ENCODE results near the gene ELAC2.

DNA sequence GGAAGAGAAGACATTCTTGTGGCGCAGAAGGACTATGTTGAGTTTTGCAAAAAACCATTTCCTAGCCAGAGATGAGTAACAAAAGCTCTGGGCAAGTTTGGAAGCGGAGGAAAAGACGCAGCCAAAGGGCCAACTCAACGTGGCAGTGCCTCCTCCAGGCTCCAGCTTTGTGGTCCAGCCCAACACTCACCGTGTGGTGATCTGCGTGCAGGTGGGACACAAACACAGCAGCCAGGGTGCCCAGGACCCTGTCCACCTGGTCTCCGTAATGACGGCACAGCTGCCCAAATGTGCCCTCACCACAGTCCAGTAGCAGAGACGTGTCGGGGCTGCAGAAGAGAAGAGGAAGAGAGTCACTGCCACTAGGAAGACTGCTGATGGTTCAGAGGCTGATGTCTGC is 21.5 kb downstream of the ELAC2 start:
- no peak for TF ChIP-seq GATA2 (IDR thresholded peaks at IDR 0.05; ENCODE audit: low read depth, low read length)
- TF ChIP-seq GATA3 (IDR thresholded peaks at IDR 0.05; ENCODE audit: low read depth, low read length) = no peak
